ENCODE results near the gene SCAMP2. TPM values are rescaled to one million over a fixed set of nuclear protein-coding genes. Genes with fewer than 3 reads are reported as not detected.
A peak's percentile ranks its signal among the peaks of the same experiment; 100 is the strongest.

SCAMP2 gene
- total RNA-seq, 1 experiment from 2014 or later: 38.0 TPM

GRCh38 chr15:74829991-74830390 lies 43.2 kb downstream of the SCAMP2 start:
- ChIA-PET POLR2A (no interaction called here), CTCF (interaction anchor here (1.4 to 5.2 kb wide), 3 partner anchors 42 to 121 kb away, joined by 4 to 26 read pairs (median 7); no protein-coding TSS in a partner anchor)
- Mint-ChIP-seq H3K9me3 (no peaks in the 10 kb centered on the region), H3K4me3 (no peak overlapping the region), H3K4me1 (peaks cover 8% of the 10 kb centered on the region), H3K27ac (no peak overlapping the region), H3K36me3 (no peaks in the 10 kb centered on the region), H3K27me3 (ENCODE audit: low read depth) (peaks cover 39% of the 10 kb centered on the region)
- no peak for ATAC-seq
- DNase-seq (ENCODE audit: low spot score): no peak
- TF ChIP-seq USF2 (CRISPR knock-in tag; IDR thresholded peaks at IDR 0.05) (0 out of 2 replicates have a peak, but pooled peaks have one; percentile 32), CBFB (CRISPR knock-in tag; IDR thresholded peaks at IDR 0.05; ENCODE audit: low read depth) (no peak)

GRCh38 chr15:74829486-74829885 lies 43.7 kb downstream of the SCAMP2 start:
- ChIA-PET POLR2A (no interaction called here), CTCF (interaction anchor here (1.4 to 5.2 kb wide), 2 partner anchors 42 to 121 kb away, joined by 4 to 26 read pairs; no protein-coding TSS in a partner anchor)
- Mint-ChIP-seq H3K36me3 (no peaks in the 10 kb centered on the region), H3K4me1 (peaks cover 7% of the 10 kb centered on the region), H3K27me3 (ENCODE audit: low read depth) (peaks cover 44% of the 10 kb centered on the region), H3K4me3 (no peak overlapping the region), H3K9me3 (no peaks in the 10 kb centered on the region), H3K27ac (no peak overlapping the region)
- ATAC-seq (no peak), DNase-seq (ENCODE audit: low spot score) (no peak)
- no peak for TF ChIP-seq IRF2 (CRISPR knock-in tag; IDR thresholded peaks at IDR 0.05; ENCODE audit: borderline replicate concordance, low read depth)

GRCh38 chr15:74828835-74829234 lies 44.3 kb downstream of the SCAMP2 start:
- Mint-ChIP-seq H3K9me3 (no peaks in the 10 kb centered on the region), H3K4me1 (peaks cover 7% of the 10 kb centered on the region), H3K27me3 (ENCODE audit: low read depth) (peaks cover 51% of the 10 kb centered on the region), H3K27ac (no peak overlapping the region), H3K4me3 (no peak overlapping the region), H3K36me3 (no peaks in the 10 kb centered on the region)
- ATAC-seq: no peak
- TF ChIP-seq ZNF317 (CRISPR knock-in tag; IDR thresholded peaks at IDR 0.05; ENCODE audit: borderline replicate concordance, low read depth) (no peak), NFYB (CRISPR knock-in tag; conservative IDR thresholded peaks at IDR 0.05; ENCODE audit: low read depth) (no peak), TP53 (CRISPR knock-in tag; IDR thresholded peaks at IDR 0.05) (no peak), ZNF396 (CRISPR knock-in tag; IDR thresholded peaks at IDR 0.05; ENCODE audit: borderline replicate concordance) (no peak), FOXP4 (CRISPR knock-in tag; IDR thresholded peaks at IDR 0.05) (no peak), AFF4 (CRISPR knock-in tag; IDR thresholded peaks at IDR 0.05; ENCODE audit: borderline replicate concordance) (no peak)
- ChIA-PET POLR2A (no interaction called here), CTCF (interaction anchor here (1.4 to 5.2 kb wide), 2 partner anchors 41 to 122 kb away, joined by 4 to 26 read pairs; no protein-coding TSS in a partner anchor)
- no peak for DNase-seq (ENCODE audit: low spot score)

GRCh38 chr15:74827614-74828013 lies 45.6 kb downstream of the SCAMP2 start:
- peaks cover 7% of the 10 kb centered on the region for H3K4me1 Mint-ChIP-seq
- POLR2A ChIA-PET: interaction anchor here (0.6 kb wide), 1 partner anchor 18 kb away, joined by 8 read pairs; no protein-coding TSS in a partner anchor

More at GRCh38 chr15:74827614-74828013, 45.6 kb downstream of the SCAMP2 start:
- H3K36me3 Mint-ChIP-seq: no peaks in the 10 kb centered on the region
- H3K4me3 Mint-ChIP-seq: no peak overlapping the region
- TF ChIP-seq JUN (CRISPR knock-in tag; IDR thresholded peaks at IDR 0.05) (no peak), CREM (CRISPR knock-in tag; IDR thresholded peaks at IDR 0.05) (no peak)
- DNase-seq (ENCODE audit: low spot score) (no peak), ATAC-seq (no peak)
- no peaks in the 10 kb centered on the region for H3K9me3 Mint-ChIP-seq
- H3K27ac Mint-ChIP-seq: no peak overlapping the region
- peaks cover 57% of the 10 kb centered on the region for H3K27me3 Mint-ChIP-seq (ENCODE audit: low read depth)
- CTCF ChIA-PET: interaction anchor here (0.6 to 5.2 kb wide), 14 partner anchors 14 to 624 kb away, joined by 3 to 26 read pairs (median 6); partner anchors contain the start of genes FAM219B, SCAMP5 and ULK3

Data from WTC11 (cell line).